ENCODE data around the gene POLRMT.
"Not testable (repeated sequence)": the region's sequence is repeated elsewhere in the genome, so short reads cannot be mapped to it uniquely, and the experiment has no call there.

POLRMT gene

DNA sequence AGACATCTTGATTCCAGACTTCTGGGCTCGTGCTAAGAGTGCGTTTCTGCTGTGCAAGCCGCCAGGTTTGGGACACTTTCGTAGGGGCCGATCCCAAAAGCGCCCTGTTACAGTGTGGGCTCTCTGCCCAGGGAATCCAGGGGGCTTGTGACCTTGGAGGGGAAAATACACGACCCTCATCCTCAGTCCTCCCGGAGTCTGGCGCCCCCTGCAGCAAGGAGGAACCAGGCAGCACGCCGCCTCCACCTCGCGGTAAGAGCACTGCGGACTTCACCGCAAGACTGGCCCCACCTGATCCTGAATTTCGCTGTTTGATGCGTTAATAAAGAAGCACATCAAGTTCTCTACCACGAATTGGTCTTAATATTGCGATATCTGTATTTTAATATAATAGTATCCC is 5.2 kb downstream of the POLRMT start:
- Histone ChIP-seq H3K4me1 (ENCODE audit: control insufficient read depth, insufficient read depth, low read length) (no peaks in the 10 kb centered on the region), H3K4me3 (ENCODE audit: low read depth, low read length) (no peak overlapping the region), H3K27ac (ENCODE audit: extremely low read depth, low read depth, low read length) (no peak overlapping the region), H3K9me3 (ENCODE audit: control insufficient read depth, insufficient read depth, low read depth, low read length) (no peaks in the 10 kb centered on the region), H3K36me3 (ENCODE audit: control insufficient read depth in 2 of 2, insufficient read depth in 1 of 2, low read length in 2 of 2) (peaks cover 18 to 66% of the 10 kb centered on the region in 2 experiments; a peak in 2 of 3 replicates)
- TF ChIP-seq ZBTB48 (tag by site-specific recombination; IDR thresholded peaks at IDR 0.05) (no peak), ZBTB49 (tag by site-specific recombination; IDR thresholded peaks at IDR 0.05; ENCODE audit: low read depth) (no peak), ZNF830 (tag by site-specific recombination; IDR thresholded peaks at IDR 0.05; ENCODE audit: low read depth) (no peak), ZNF792 (tag by site-specific recombination; IDR thresholded peaks at IDR 0.05) (no peak), ZNF843 (tag by site-specific recombination; IDR thresholded peaks at IDR 0.05) (no peak), ZNF560 (tag by site-specific recombination; IDR thresholded peaks at IDR 0.05; ENCODE audit: borderline replicate concordance) (no peak), ZNF701 (tag by site-specific recombination; IDR thresholded peaks at IDR 0.05) (no peak), TRIM28 (IDR thresholded peaks at IDR 0.05; ENCODE audit: borderline replicate concordance, low read length) (no peak), GFI1B (tag by site-specific recombination; IDR thresholded peaks at IDR 0.05) (no peak), ZXDB (tag by site-specific recombination; IDR thresholded peaks at IDR 0.05) (no peak), OVOL3 (tag by site-specific recombination; IDR thresholded peaks at IDR 0.05) (no peak), ZNF398 (tag by site-specific recombination; IDR thresholded peaks at IDR 0.05) (no peak), ZSCAN18 (tag by site-specific recombination; IDR thresholded peaks at IDR 0.05) (no peak), INSM2 (tag by site-specific recombination; IDR thresholded peaks at IDR 0.05) (no peak), ZNF747 (tag by site-specific recombination; IDR thresholded peaks at IDR 0.05) (no peak), ZNF530 (tag by site-specific recombination; IDR thresholded peaks at IDR 0.05; ENCODE audit: low read depth) (no peak), ZNF26 (tag by site-specific recombination; IDR thresholded peaks at IDR 0.05) (no peak)
- TF ChIP-seq, protein P1, sequence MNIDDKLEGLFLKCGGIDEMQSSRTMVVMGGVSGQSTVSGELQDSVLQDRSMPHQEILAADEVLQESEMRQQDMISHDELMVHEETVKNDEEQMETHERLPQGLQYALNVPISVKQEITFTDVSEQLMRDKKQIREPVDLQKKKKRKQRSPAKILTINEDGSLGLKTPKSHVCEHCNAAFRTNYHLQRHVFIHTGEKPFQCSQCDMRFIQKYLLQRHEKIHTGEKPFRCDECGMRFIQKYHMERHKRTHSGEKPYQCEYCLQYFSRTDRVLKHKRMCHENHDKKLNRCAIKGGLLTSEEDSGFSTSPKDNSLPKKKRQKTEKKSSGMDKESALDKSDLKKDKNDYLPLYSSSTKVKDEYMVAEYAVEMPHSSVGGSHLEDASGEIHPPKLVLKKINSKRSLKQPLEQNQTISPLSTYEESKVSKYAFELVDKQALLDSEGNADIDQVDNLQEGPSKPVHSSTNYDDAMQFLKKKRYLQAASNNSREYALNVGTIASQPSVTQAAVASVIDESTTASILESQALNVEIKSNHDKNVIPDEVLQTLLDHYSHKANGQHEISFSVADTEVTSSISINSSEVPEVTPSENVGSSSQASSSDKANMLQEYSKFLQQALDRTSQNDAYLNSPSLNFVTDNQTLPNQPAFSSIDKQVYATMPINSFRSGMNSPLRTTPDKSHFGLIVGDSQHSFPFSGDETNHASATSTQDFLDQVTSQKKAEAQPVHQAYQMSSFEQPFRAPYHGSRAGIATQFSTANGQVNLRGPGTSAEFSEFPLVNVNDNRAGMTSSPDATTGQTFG (tag by site-specific recombination; IDR thresholded peaks at IDR 0.05; ENCODE audit: borderline replicate concordance), result no peak
- TF ChIP-seq, protein P2, sequence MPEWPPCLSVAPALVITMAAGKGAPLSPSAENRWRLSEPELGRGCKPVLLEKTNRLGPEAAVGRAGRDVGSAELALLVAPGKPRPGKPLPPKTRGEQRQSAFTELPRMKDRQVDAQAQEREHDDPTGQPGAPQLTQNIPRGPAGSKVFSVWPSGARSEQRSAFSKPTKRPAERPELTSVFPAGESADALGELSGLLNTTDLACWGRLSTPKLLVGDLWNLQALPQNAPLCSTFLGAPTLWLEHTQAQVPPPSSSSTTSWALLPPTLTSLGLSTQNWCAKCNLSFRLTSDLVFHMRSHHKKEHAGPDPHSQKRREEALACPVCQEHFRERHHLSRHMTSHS (tag by site-specific recombination; IDR thresholded peaks at IDR 0.05), result no peak
- ChIA-PET POLR2A (no interaction called here), CTCF (interaction anchor here (0.6 to 0.7 kb wide), 2 partner anchors 195 to 626 kb away, joined by 3 read pairs; no protein-coding TSS in a partner anchor)

DNA sequence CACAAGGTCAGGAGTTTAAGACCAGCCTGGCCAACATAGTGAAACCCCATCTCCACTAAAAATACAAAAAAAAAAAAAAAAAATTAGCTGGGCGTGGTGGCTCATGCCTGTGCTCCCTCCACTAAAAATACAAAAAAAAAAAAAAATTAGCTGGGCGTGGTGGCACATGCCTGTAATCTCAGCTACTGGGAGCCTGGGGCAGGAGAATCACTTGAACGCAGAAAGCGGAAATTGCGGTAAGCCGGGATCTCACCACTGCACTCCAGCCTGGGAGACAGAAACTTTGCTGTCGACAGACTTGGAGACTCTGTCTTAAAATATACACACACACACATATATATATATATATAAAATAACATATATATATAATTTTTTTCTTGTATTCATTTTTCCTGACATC is 6.8 kb downstream of the POLRMT start:
- H3K4me3 ChIP-seq (ENCODE audit: low read depth, low read length); CTCF ChIA-PET; H3K9me3 ChIP-seq (ENCODE audit: control insufficient read depth, insufficient read depth, low read depth, low read length); H3K27ac ChIP-seq (ENCODE audit: extremely low read depth, low read depth, low read length); H3K4me1 ChIP-seq (ENCODE audit: control insufficient read depth, insufficient read depth, low read length): not testable (repeated sequence)
- H3K36me3 ChIP-seq (ENCODE audit: control insufficient read depth in 2 of 2, insufficient read depth in 1 of 2, low read length in 2 of 2), result peaks cover 14 to 82% of the 10 kb centered on the region in 2 experiments; a peak in 2 of 3 replicates
- POLR2A ChIA-PET, result interaction anchor here (0.7 kb wide), 2 partner anchors 53 to 108 kb away, joined by 3 to 5 read pairs; no protein-coding TSS in a partner anchor
